A549 (cell line): ENCODE data around the gene FGR. TPM values are rescaled to one million over a fixed set of nuclear protein-coding genes. Genes with fewer than 3 reads are reported as not detected.
A peak's percentile ranks its signal among the peaks of the same experiment; 100 is the strongest.

Experiments used
- ATAC-seq, 2 experiments: fragments of 200-7000 bp in 1 of 2; fragments of >200 bp in 1 of 2; cut with Nextera tagmentation in 1 of 2; cut with Tn5 transposase in 1 of 2; 3 replicates each; pipeline versions ENCODE4 v1.8.0 to v1.9.1; 2018 to 2020; ENCODE audit warnings: mild to moderate bottlenecking in 1 of 2, moderate library complexity in 1 of 2
- CTCF ChIA-PET: fragments of 300-600 bp; sonication (Branson Sonifier 250); formaldehyde crosslinking; extraction: SDS; loops from one replicate; lab custom pipeline; 2021; ENCODE audit warnings: antibody characterized with exemption, inconsistent platforms; lab: Yijun Ruan, JAX
- POLR2A ChIA-PET: fragments of 350-600 bp; formaldehyde crosslinking; extraction: SDS; loops from one replicate; lab custom pipeline; 2021; ENCODE audit warnings: antibody characterized with exemption, inconsistent platforms; lab: Yijun Ruan, JAX
- DNase-seq, 2 experiments: peaks; one replicate each; pipeline versions ENCODE4 v3.0.0 to v3.0.0-alpha.2; 2011 to 2016; ENCODE audit warnings: low read depth in 1 of 2, low spot score in 1 of 2
- FAIRE-seq: peaks from 2 replicates; lab custom pipeline; 2011; peaks lifted over from hg19 to GRCh38; lab: Jason Lieb, UNC
- H3K27ac ChIP-seq, 2 experiments: fragments of >200 bp; sonication (Bioruptor Twin); formaldehyde crosslinking; 3 replicates each; pipeline ENCODE4 v1.5.1; 2016 to 2017
- H3K4me1 ChIP-seq: fragments of >200 bp; sonication (Bioruptor Twin); formaldehyde crosslinking; 3 replicates; pipeline ENCODE4 v1.6.1; 2016
- H3K4me2 ChIP-seq: fragments of >200 bp; sonication (Bioruptor Twin); formaldehyde crosslinking; 3 replicates; pipeline ENCODE4 v1.6.1; 2016
- H3K4me3 ChIP-seq: fragments of >200 bp; sonication (Bioruptor Twin); formaldehyde crosslinking; 3 replicates; pipeline ENCODE4 v1.5.1; 2016
- H3K9me3 ChIP-seq: fragments of >200 bp; sonication (Bioruptor Twin); formaldehyde crosslinking; 3 replicates; pipeline ENCODE4 v1.6.1; 2016
- ATOH8 ChIP-seq: fragments of 250-450 bp; sonication (Bioruptor Pico); IDR thresholded peaks from 2 replicates; pipeline ENCODE4 v1.5.0; 2020; ENCODE audit warnings: low read depth, mild to moderate bottlenecking, moderate library complexity
- CBX2 ChIP-seq: fragments of 200-600 bp; sonication (generic); IDR thresholded peaks from 2 replicates; pipeline ENCODE4 v1.6.1; 2016; ENCODE audit warnings: low read depth, mild to moderate bottlenecking, borderline replicate concordance
- EHMT2 ChIP-seq: fragments of 200-600 bp; sonication (generic); IDR thresholded peaks from 2 replicates; pipeline ENCODE4 v1.6.1; 2016; ENCODE audit warnings: antibody characterized with exemption, low read depth, mild to moderate bottlenecking, moderate library complexity
- FOXS1 ChIP-seq: fragments of 250-450 bp; sonication (Bioruptor Pico); IDR thresholded peaks from 2 replicates; pipeline ENCODE4 v1.5.0; 2020; ENCODE audit warnings: mild to moderate bottlenecking, moderate library complexity
- HEYL ChIP-seq: fragments of 250-450 bp; sonication (Bioruptor Pico); IDR thresholded peaks from 2 replicates; pipeline ENCODE4 v1.8.0; 2021; ENCODE audit warnings: mild to moderate bottlenecking, moderate library complexity
- KDM1A ChIP-seq: fragments of 200-600 bp; sonication (generic); IDR thresholded peaks from 2 replicates; pipeline ENCODE4 v1.6.1; 2016; ENCODE audit warnings: low read depth, mild to moderate bottlenecking
- KDM5A ChIP-seq: fragments of 200-600 bp; sonication (generic); IDR thresholded peaks from 2 replicates; pipeline ENCODE4 v1.6.1; 2016; ENCODE audit warnings: antibody characterized with exemption, mild to moderate bottlenecking
- RAD21 ChIP-seq, 2 experiments: fragments of >200 bp in 1 of 2; sonication (Bioruptor Twin) in 1 of 2; formaldehyde crosslinking in 1 of 2; IDR thresholded peaks in 1 of 2; conservative IDR thresholded peaks in 1 of 2; 2 replicates in 1 of 2; 3 replicates in 1 of 2; pipeline ENCODE4 v1.6.1; 2012 to 2018; ENCODE audit warnings: inconsistent platforms in 1 of 2
- RCOR1 ChIP-seq: fragments of 150-350 bp; IDR thresholded peaks from 2 replicates; pipeline ENCODE4 v1.6.1; 2014; ENCODE audit warnings: antibody characterized with exemption, low read length, low read depth
- RFX5 ChIP-seq: fragments of 450-650 bp; IDR thresholded peaks from 2 replicates; pipeline ENCODE4 v1.7.1; 2014; ENCODE audit warnings: antibody characterized with exemption, mild to moderate bottlenecking, moderate library complexity
- RNF2 ChIP-seq: fragments of 200-600 bp; sonication (generic); IDR thresholded peaks from 2 replicates; pipeline ENCODE4 v1.6.1; 2016; ENCODE audit warnings: low read depth, mild to moderate bottlenecking, antibody characterized with exemption, moderate library complexity, borderline replicate concordance
- SREBF2 ChIP-seq: fragments of 450-650 bp; IDR thresholded peaks from 2 replicates; pipeline ENCODE4 v1.6.1; 2014; ENCODE audit warnings: mild to moderate bottlenecking, moderate library complexity
- TFCP2L1 ChIP-seq: fragments of 250-450 bp; sonication (Bioruptor Pico); IDR thresholded peaks from 2 replicates; pipeline ENCODE4 v1.5.0; 2021; ENCODE audit warnings: mild to moderate bottlenecking
- ZC3H11A ChIP-seq: fragments of 450-650 bp; IDR thresholded peaks from 2 replicates; pipeline ENCODE4 v1.6.1; 2014; ENCODE audit warnings: antibody characterized with exemption, mild to moderate bottlenecking
- ZNF302 ChIP-seq: fragments of 250-450 bp; sonication (Bioruptor Pico); IDR thresholded peaks from 2 replicates; pipeline ENCODE4 v1.9.0; 2021; ENCODE audit warnings: inconsistent platforms, mild to moderate bottlenecking, moderate library complexity
- WGBS: methylation state at CpG from one replicate; pipeline ENCODE4 v1.1.6; 2017; ENCODE audit errors: missing lambda C conversion rate; 5-methylcytosine and 5-hydroxymethylcytosine counted together
- polyA plus RNA-seq, 4 experiments: library from polyadenylated mRNA; depleted of rRNA in 3 of 4; stranded (reverse); fragments of >200 nt; fragmentation: RNase III in 1 of 4; extraction: RNeasy Plus Mini Kit Qiagen cat#74134 plus additional on column Dnase treatment in 1 of 4; gene quantifications; 2 replicates in 3 of 4; 3 replicates in 1 of 4; pipeline ENCODE4 v1.2.3, GENCODE V29; 2011 to 2017
- TF ChIP-seq, protein P1 (sequence below): fragments of 450-650 bp; IDR thresholded peaks from 2 replicates; pipeline ENCODE4 v1.6.1; 2014; ENCODE audit warnings: antibody characterized with exemption
- TF ChIP-seq, protein P2 (sequence below): IDR thresholded peaks from 2 replicates; pipeline ENCODE4 v1.6.1; 2012; ENCODE audit warnings: low read depth, borderline replicate concordance

FGR gene
- polyA plus RNA-seq, 2 of the 4 experiments (the other 2 are of a cell fraction): not detected

DNA sequence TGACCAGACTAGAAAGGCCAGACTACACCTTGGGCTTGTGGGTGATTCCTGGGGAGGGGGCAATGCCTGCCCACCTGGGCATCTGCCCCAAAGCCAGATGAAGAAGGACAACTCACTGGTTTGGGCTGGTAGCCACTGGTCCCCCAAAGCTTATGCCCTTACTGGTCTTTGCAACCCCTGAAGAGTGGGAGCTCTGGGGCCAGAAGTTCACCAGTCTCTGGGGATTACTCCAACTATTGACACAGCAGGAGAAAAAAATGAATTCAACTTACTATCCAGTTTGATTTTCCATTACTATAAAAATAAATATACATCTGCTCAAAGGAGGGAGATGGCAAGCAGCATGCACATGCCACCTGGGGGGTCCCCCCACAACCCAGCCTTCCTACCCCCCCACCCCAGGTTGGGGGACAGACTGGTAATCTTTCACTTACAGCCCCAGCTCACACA, 33.6 kb downstream of the FGR start:
- no peak for ATAC-seq
- DNase-seq: no peak
- H3K4me3 ChIP-seq: peak overlapping the region; percentile 90; the same call in 2 of the 3 replicates
- ChIA-PET CTCF (interaction anchor here (1.0 to 23.7 kb wide), 11 partner anchors 9 to 300 kb away, joined by 3 to 314 read pairs (median 7); no protein-coding TSS in a partner anchor), POLR2A (interaction anchor here (1.2 to 2.2 kb wide), 2 partner anchors 26 to 44 kb away, joined by 3 to 9 read pairs; no protein-coding TSS in a partner anchor)
- H3K27ac ChIP-seq: peak overlapping the region; percentile 83 to 89; a peak in 5 of 6 replicates
- FAIRE-seq: no peak
- H3K4me2 ChIP-seq: peak overlapping the region; percentile 99
- no peaks in the 10 kb centered on the region for H3K9me3 ChIP-seq
- TF ChIP-seq KDM1A (no peak), FOXS1 (CRISPR knock-in tag) (no peak), SREBF2 (no peak), KDM5A (no peak), ZNF302 (CRISPR knock-in tag) (no peak), RAD21 (conservative IDR thresholded peaks at IDR 0.05 in 1 of 2, IDR thresholded peaks at IDR 0.05 in 1 of 2) (no peak), RFX5 (no peak), CBX2 (no peak)
- TF ChIP-seq, protein P1, sequence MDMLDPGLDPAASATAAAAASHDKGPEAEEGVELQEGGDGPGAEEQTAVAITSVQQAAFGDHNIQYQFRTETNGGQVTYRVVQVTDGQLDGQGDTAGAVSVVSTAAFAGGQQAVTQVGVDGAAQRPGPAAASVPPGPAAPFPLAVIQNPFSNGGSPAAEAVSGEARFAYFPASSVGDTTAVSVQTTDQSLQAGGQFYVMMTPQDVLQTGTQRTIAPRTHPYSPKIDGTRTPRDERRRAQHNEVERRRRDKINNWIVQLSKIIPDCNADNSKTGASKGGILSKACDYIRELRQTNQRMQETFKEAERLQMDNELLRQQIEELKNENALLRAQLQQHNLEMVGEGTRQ: no peak
- TF ChIP-seq, protein P2, sequence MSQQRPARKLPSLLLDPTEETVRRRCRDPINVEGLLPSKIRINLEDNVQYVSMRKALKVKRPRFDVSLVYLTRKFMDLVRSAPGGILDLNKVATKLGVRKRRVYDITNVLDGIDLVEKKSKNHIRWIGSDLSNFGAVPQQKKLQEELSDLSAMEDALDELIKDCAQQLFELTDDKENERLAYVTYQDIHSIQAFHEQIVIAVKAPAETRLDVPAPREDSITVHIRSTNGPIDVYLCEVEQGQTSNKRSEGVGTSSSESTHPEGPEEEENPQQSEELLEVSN: no peak
- TF ChIP-seq, all 56 proteins: peak for 0
- H3K4me1 ChIP-seq: peaks cover 52% of the 10 kb centered on the region

GRCh38 chr1:27600498-27601175, 34.3 kb downstream of the FGR start:
- FAIRE-seq (no peak), ATAC-seq (0 out of 6 replicates have a peak, but pooled peaks of 1 of the 2 experiments have one; percentile 9), DNase-seq (no peak)
- POLR2A ChIA-PET: interaction anchor here (0.5 to 2.2 kb wide), 2 partner anchors 20 to 44 kb away, joined by 4 to 9 read pairs; no protein-coding TSS in a partner anchor
- H3K9me3 ChIP-seq: no peaks in the 10 kb centered on the region
- CTCF ChIA-PET: interaction anchor here (0.6 to 23.7 kb wide), 13 partner anchors 9 to 401 kb away, joined by 3 to 314 read pairs (median 4); no protein-coding TSS in a partner anchor
- peak overlapping the region; percentile 99; the same call in 1 of the 3 replicates for H3K4me2 ChIP-seq
- no peak overlapping the region for H3K4me3 ChIP-seq
- peaks cover 50% of the 10 kb centered on the region for H3K4me1 ChIP-seq
- TF ChIP-seq EHMT2: no peak
- no peak for TF ChIP-seq ZC3H11A
- TF ChIP-seq HEYL (CRISPR knock-in tag): no peak
- TF ChIP-seq RCOR1: no peak
- TF ChIP-seq ATOH8 (CRISPR knock-in tag): no peak
- TF ChIP-seq RNF2: no peak
- TF ChIP-seq TFCP2L1 (CRISPR knock-in tag): no peak
- no peak overlapping the region for H3K27ac ChIP-seq
- WGBS: 84% methylated on average over 3 of the region's 3 CpGs
